WTC11 (cell line): ENCODE data around the gene USF3. TPM values are rescaled to one million over a fixed set of nuclear protein-coding genes. Genes with fewer than 3 reads are reported as not detected.

Source experiments
- ATAC-seq: fragments of 200-7000 bp; cut with Tn5 transposase; 2 replicates; pipeline ENCODE4 v1.10.0; 2021; ENCODE audit warnings: mild to moderate bottlenecking, moderate library complexity
- CTCF ChIA-PET: fragments of 300-600 bp; sonication (Branson Sonifier 250); formaldehyde crosslinking; loops from one replicate; lab custom pipeline; 2021; ENCODE audit warnings: antibody characterized with exemption; lab: Charles Lee
- POLR2A ChIA-PET: fragments of 350-600 bp; sonication (Branson Sonifier 250); formaldehyde crosslinking; loops from one replicate; lab custom pipeline; 2021; ENCODE audit warnings: antibody characterized with exemption; lab: Charles Lee
- DNase-seq: peaks from one replicate; pipeline ENCODE4 v3.0.0; 2021; ENCODE audit warnings: low spot score
- H3K27ac Mint-ChIP-seq: 2 replicates; pipeline ENCODE4 v1.8.0; 2021; ENCODE audit warnings: mixed read lengths
- H3K27me3 Mint-ChIP-seq: 2 replicates; pipeline ENCODE4 v1.8.0; 2021; ENCODE audit warnings: low read depth, mild to moderate bottlenecking, moderate library complexity, mixed read lengths
- H3K36me3 Mint-ChIP-seq: 2 replicates; pipeline ENCODE4 v1.8.0; 2021; ENCODE audit warnings: mixed read lengths
- H3K4me1 Mint-ChIP-seq: 2 replicates; pipeline ENCODE4 v1.8.0; 2022; ENCODE audit warnings: mixed read lengths
- H3K4me3 Mint-ChIP-seq: 2 replicates; pipeline ENCODE4 v1.8.0; 2021; ENCODE audit warnings: mild to moderate bottlenecking, moderate library complexity, mixed read lengths
- H3K9me3 Mint-ChIP-seq: 2 replicates; pipeline ENCODE4 v1.8.0; 2021; ENCODE audit warnings: mixed read lengths
- AR ChIP-seq: fragments of 250-450 bp; sonication (Bioruptor Pico); IDR thresholded peaks from 2 replicates; pipeline ENCODE4 v1.9.0; 2021; ENCODE audit warnings: mild to moderate bottlenecking
- ARID4B ChIP-seq: sonication (generic); formaldehyde crosslinking; IDR thresholded peaks from 2 replicates; pipeline ENCODE4 v1.8.0; 2023; ENCODE audit warnings: missing genetic modification reagents, mild to moderate bottlenecking, borderline replicate concordance
- CREB1 ChIP-seq: sonication (generic); formaldehyde crosslinking; IDR thresholded peaks from 2 replicates; pipeline ENCODE4 v1.8.0; 2023; ENCODE audit warnings: mild to moderate bottlenecking, missing genetic modification reagents
- CREM ChIP-seq: sonication (generic); formaldehyde crosslinking; IDR thresholded peaks from 2 replicates; pipeline ENCODE4 v1.8.1; 2022; ENCODE audit warnings: mild to moderate bottlenecking, missing genetic modification reagents, moderate library complexity
- E2F1 ChIP-seq: sonication (generic); formaldehyde crosslinking; IDR thresholded peaks from 2 replicates; pipeline ENCODE4 v1.8.0; 2022; ENCODE audit warnings: mild to moderate bottlenecking, missing genetic modification reagents
- E2F5 ChIP-seq: sonication (generic); formaldehyde crosslinking; IDR thresholded peaks from 2 replicates; pipeline ENCODE4 v1.8.1; 2022; ENCODE audit warnings: mild to moderate bottlenecking, moderate library complexity, missing genetic modification reagents
- EMX1 ChIP-seq: fragments of 250-450 bp; sonication (Bioruptor Pico); IDR thresholded peaks from 2 replicates; pipeline ENCODE4 v1.8.0; 2021; ENCODE audit warnings: mild to moderate bottlenecking
- FOXP4 ChIP-seq: sonication (generic); formaldehyde crosslinking; IDR thresholded peaks from 2 replicates; pipeline ENCODE4 v1.8.0; 2022; ENCODE audit warnings: mild to moderate bottlenecking, missing genetic modification reagents
- GRHL2 ChIP-seq: fragments of 250-450 bp; sonication (Bioruptor Pico); IDR thresholded peaks from 2 replicates; pipeline ENCODE4 v1.8.0; 2022; ENCODE audit warnings: mild to moderate bottlenecking, moderate library complexity; ENCODE audit not compliant: insufficient replicate concordance, severe bottlenecking
- GTF2I ChIP-seq: fragments of 250-450 bp; sonication (Bioruptor Pico); conservative IDR thresholded peaks from 2 replicates; pipeline ENCODE4 v1.4.0; 2021; ENCODE audit warnings: mild to moderate bottlenecking
- HMGA2 ChIP-seq: fragments of 250-450 bp; sonication (Bioruptor Pico); IDR thresholded peaks from 2 replicates; pipeline ENCODE4 v1.4.0; 2021; ENCODE audit warnings: mild to moderate bottlenecking, moderate library complexity
- MYBL2 ChIP-seq: sonication (generic); formaldehyde crosslinking; IDR thresholded peaks from 2 replicates; pipeline ENCODE4 v1.8.1; 2023; ENCODE audit warnings: mild to moderate bottlenecking, moderate library complexity, missing genetic modification reagents
- TCF7 ChIP-seq: sonication (generic); formaldehyde crosslinking; IDR thresholded peaks from 2 replicates; pipeline ENCODE4 v1.8.0; 2022; ENCODE audit warnings: mild to moderate bottlenecking, low read depth, missing genetic modification reagents, moderate library complexity
- ZMAT4 ChIP-seq: fragments of 250-450 bp; sonication (Bioruptor Pico); IDR thresholded peaks from 2 replicates; pipeline ENCODE4 v1.9.0; 2021; ENCODE audit warnings: mild to moderate bottlenecking
- ZNF263 ChIP-seq: sonication (generic); formaldehyde crosslinking; IDR thresholded peaks from 2 replicates; pipeline ENCODE4 v1.8.1; 2022; ENCODE audit warnings: low read depth, mild to moderate bottlenecking, moderate library complexity, missing genetic modification reagents
- total RNA-seq: library from RNA; stranded (reverse); gene quantifications from 3 replicates; pipeline ENCODE4 v1.2.3, GENCODE V29; 2021

The USF3 gene
- total RNA-seq, 1 experiment from 2014 or later = 16.4 TPM

- ATAC-seq (no peak), DNase-seq (no peak)
- Mint-ChIP-seq H3K9me3 (peaks cover 3% of the 10 kb centered on the region), H3K27me3 (no peaks in the 10 kb centered on the region), H3K4me1 (peaks cover 5% of the 10 kb centered on the region; the same call in 1 of the 2 replicates), H3K4me3 (no peak overlapping the region), H3K27ac (no peak overlapping the region), H3K36me3 (peaks cover 27% of the 10 kb centered on the region)
- ChIA-PET CTCF (no interaction called here), POLR2A (no interaction called here)
- TF ChIP-seq TCF7 (no peak), GRHL2 (CRISPR knock-in tag) (no peak), FOXP4 (CRISPR knock-in tag) (no peak), E2F1 (CRISPR knock-in tag) (no peak), MYBL2 (CRISPR knock-in tag) (no peak), AR (CRISPR knock-in tag) (no peak), GTF2I (CRISPR knock-in tag) (no peak), HMGA2 (CRISPR knock-in tag) (no peak), CREM (CRISPR knock-in tag) (no peak), E2F5 (CRISPR knock-in tag) (no peak), ZMAT4 (CRISPR knock-in tag) (no peak), ARID4B (no peak), ZNF263 (CRISPR knock-in tag) (no peak)
Observed at GRCh38 chr3:113660896-113661295, 35.5 kb downstream of the USF3 start.

GRCh38 chr3:113660458-113660857, 36.0 kb downstream of the USF3 start:
- ChIA-PET POLR2A (no interaction called here), CTCF (no interaction called here)
- peaks cover 5% of the 10 kb centered on the region; the same call in 1 of the 2 replicates for H3K4me1 Mint-ChIP-seq
- H3K36me3 Mint-ChIP-seq = peaks cover 27% of the 10 kb centered on the region
- no peak overlapping the region for H3K27ac Mint-ChIP-seq
- H3K9me3 Mint-ChIP-seq = peaks cover 3% of the 10 kb centered on the region
- H3K4me3 Mint-ChIP-seq = no peak overlapping the region
- H3K27me3 Mint-ChIP-seq = no peaks in the 10 kb centered on the region
- ATAC-seq (no peak), DNase-seq (no peak)
- TF ChIP-seq CREB1 (no peak), EMX1 (CRISPR knock-in tag) (no peak), MYBL2 (CRISPR knock-in tag) (no peak)
